Type B pancreatic cell (in vitro differentiated cells): ENCODE measurements around the gene FIZ1. TPM values are rescaled to one million over a fixed set of nuclear protein-coding genes. Genes with fewer than 3 reads are reported as not detected.
"Not testable (repeated sequence)": the region's sequence is repeated elsewhere in the genome, so short reads cannot be mapped to it uniquely, and the experiment has no call there.

Experiments used
- DNase-seq: peaks from one replicate; pipeline ENCODE4 v3.0.0; 2021; ENCODE audit warnings: mixed read lengths; ENCODE audit not compliant: unreplicated experiment; ENCODE audit errors: extremely low spot score
- H3K27ac Mint-ChIP-seq: 2 replicates; pipeline ENCODE4 v1.8.0; 2021; ENCODE audit warnings: mild to moderate bottlenecking, mixed read lengths
- H3K27me3 Mint-ChIP-seq: 2 replicates; pipeline ENCODE4 v1.8.0; 2021; ENCODE audit warnings: mixed read lengths
- H3K36me3 Mint-ChIP-seq: 2 replicates; pipeline ENCODE4 v1.8.0; 2021; ENCODE audit warnings: mixed read lengths
- H3K4me1 Mint-ChIP-seq: one replicate; pipeline ENCODE4 v1.8.0; 2021; ENCODE audit warnings: mixed read lengths; ENCODE audit not compliant: unreplicated experiment
- H3K4me3 Mint-ChIP-seq: 2 replicates; pipeline ENCODE4 v1.8.0; 2021; ENCODE audit warnings: mild to moderate bottlenecking, mixed read lengths
- H3K9me3 Mint-ChIP-seq: 2 replicates; pipeline ENCODE4 v1.8.0; 2021; ENCODE audit warnings: mixed read lengths
- CTCF ChIP-seq: fragments of 200-600 bp; sonication (generic); conservative IDR thresholded peaks from 2 replicates; pipeline ENCODE4 v1.5.0; 2021; ENCODE audit warnings: antibody characterized with exemption, mild to moderate bottlenecking
- total RNA-seq: library from RNA; stranded (reverse); gene quantifications from 2 replicates; pipeline ENCODE4 v1.2.1, GENCODE V29; 2021; ENCODE audit warnings: low replicate concordance

FIZ1 gene
- total RNA-seq, 1 donor from 2014 or later: 22.4 TPM

- DNase-seq: no peak
- H3K4me3 Mint-ChIP-seq: no peak overlapping the region
- TF ChIP-seq CTCF: no peak
- no peaks in the 10 kb centered on the region for H3K27me3 Mint-ChIP-seq
- peaks cover 22% of the 10 kb centered on the region for H3K4me1 Mint-ChIP-seq
- no peaks in the 10 kb centered on the region for H3K9me3 Mint-ChIP-seq
- peaks cover 12% of the 10 kb centered on the region for H3K36me3 Mint-ChIP-seq
- H3K27ac Mint-ChIP-seq: no peak overlapping the region
These were observed 21.1 kb downstream of the FIZ1 start for GRCh38 chr19:55578031-55578760.

- H3K27ac Mint-ChIP-seq: peak overlapping the region; percentile 52
These were observed 22.6 kb downstream of the FIZ1 start for GRCh38 chr19:55576746-55577145.

GRCh38 chr19:55573929-55574328, 25.4 kb downstream of the FIZ1 start:
- not testable (repeated sequence) for H3K27me3 Mint-ChIP-seq, H3K4me3 Mint-ChIP-seq

More at GRCh38 chr19:55576746-55577145, 22.6 kb downstream of the FIZ1 start:
- no peak for DNase-seq
- Mint-ChIP-seq H3K4me3 (peak overlapping the region; percentile 75), H3K4me1 (peaks cover 17% of the 10 kb centered on the region), H3K27me3 (no peaks in the 10 kb centered on the region), H3K36me3 (peaks cover 12% of the 10 kb centered on the region), H3K9me3 (no peaks in the 10 kb centered on the region)
- no peak for TF ChIP-seq CTCF

GRCh38 chr19:55569477-55569876, 29.8 kb downstream of the FIZ1 start:
- not testable (repeated sequence) for H3K27ac Mint-ChIP-seq, H3K4me3 Mint-ChIP-seq, DNase-seq, H3K36me3 Mint-ChIP-seq, H3K27me3 Mint-ChIP-seq, H3K9me3 Mint-ChIP-seq, H3K4me1 Mint-ChIP-seq

More at GRCh38 chr19:55573929-55574328, 25.4 kb downstream of the FIZ1 start:
- not testable (repeated sequence) for DNase-seq, H3K27ac Mint-ChIP-seq, H3K4me1 Mint-ChIP-seq, H3K9me3 Mint-ChIP-seq, H3K36me3 Mint-ChIP-seq

- Mint-ChIP-seq H3K36me3 (no peaks in the 10 kb centered on the region), H3K4me1 (peaks cover 5% of the 10 kb centered on the region), H3K9me3 (no peaks in the 10 kb centered on the region), H3K4me3 (no peak overlapping the region), H3K27ac (no peak overlapping the region), H3K27me3 (no peaks in the 10 kb centered on the region)
- TF ChIP-seq CTCF: no peak
- no peak for DNase-seq
These were observed 31.5 kb downstream of the FIZ1 start for GRCh38 chr19:55567708-55568328.

- no peaks in the 10 kb centered on the region for H3K36me3 Mint-ChIP-seq
- no peaks in the 10 kb centered on the region for H3K9me3 Mint-ChIP-seq
- DNase-seq: no peak
- no peak overlapping the region for H3K4me3 Mint-ChIP-seq
- no peaks in the 10 kb centered on the region for H3K27me3 Mint-ChIP-seq
- no peak for TF ChIP-seq CTCF
- H3K4me1 Mint-ChIP-seq: peaks cover 5% of the 10 kb centered on the region
- no peak overlapping the region for H3K27ac Mint-ChIP-seq
These were observed 32.5 kb downstream of the FIZ1 start for GRCh38 chr19:55566823-55567222.
